ENCODE results near the gene TMEM109. TPM values are rescaled to one million over a fixed set of nuclear protein-coding genes. Genes with fewer than 3 reads are reported as not detected.

The TMEM109 gene
- total and polyA plus RNA-seq, 2 of the 13 experiments (the other 11 are each of a cell fraction or from before 2014, with no cell fraction given), result 7.7 to 18.0 TPM

DNA sequence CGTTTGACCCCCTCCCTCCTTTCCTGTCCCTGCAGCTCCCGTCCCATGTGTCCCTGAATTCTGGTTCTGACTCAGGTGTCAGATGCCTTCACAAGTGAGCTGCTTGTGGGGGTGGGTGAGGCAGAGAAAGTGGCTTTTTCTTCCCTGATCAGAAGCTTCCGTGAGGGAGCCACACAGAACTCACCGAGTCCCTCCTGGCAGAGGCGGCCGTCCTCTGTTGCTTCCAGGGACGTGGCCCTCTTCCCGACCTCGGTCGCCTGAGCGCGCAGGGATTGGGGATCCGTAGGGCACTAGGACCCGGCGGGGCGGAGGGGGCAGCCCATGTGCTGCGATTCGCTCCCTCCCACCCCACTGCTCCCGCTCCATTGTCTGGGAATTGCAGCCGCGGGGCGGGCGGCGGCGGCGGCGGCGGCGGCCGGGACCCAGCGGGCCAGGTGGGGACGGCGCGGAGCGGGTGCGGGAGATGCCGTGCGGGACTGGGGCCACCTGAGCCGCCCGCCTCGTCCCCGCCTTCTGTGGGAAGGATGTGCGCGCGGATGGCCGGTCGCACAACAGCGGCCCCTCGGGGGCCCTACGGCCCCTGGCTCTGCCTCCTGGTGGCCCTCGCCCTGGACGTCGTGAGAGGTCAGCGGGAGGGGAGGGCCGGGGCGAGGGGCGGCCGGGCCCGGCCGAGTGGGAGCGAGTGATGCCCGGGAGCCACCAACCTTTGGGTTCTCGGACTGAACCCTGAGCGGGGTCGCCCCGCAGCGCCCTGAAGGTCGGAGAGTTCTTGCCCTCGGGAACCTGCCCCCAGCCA is 10.3 kb downstream of the TMEM109 start, which contains the start of gene TMEM132A (continued):
- no peak for TF ChIP-seq FOXO4 (CRISPR knock-in tag; conservative IDR thresholded peaks at IDR 0.05)
- TF ChIP-seq MED13 (CRISPR knock-in tag; IDR thresholded peaks at IDR 0.05), result no peak
- no peak for TF ChIP-seq KLF15 (CRISPR knock-in tag; IDR thresholded peaks at IDR 0.05; ENCODE audit: borderline replicate concordance)
- TF ChIP-seq ZNF614 (CRISPR knock-in tag; IDR thresholded peaks at IDR 0.05; ENCODE audit: borderline replicate concordance), result peak; percentile 31; the same call in 1 of the 2 replicates
- no peak for TF ChIP-seq ZNF766 (CRISPR knock-in tag; IDR thresholded peaks at IDR 0.05; ENCODE audit: borderline replicate concordance)
- 0 out of 2 replicates have a peak, but pooled peaks have one; percentile 28 for TF ChIP-seq ZSCAN29 (CRISPR knock-in tag; conservative IDR thresholded peaks at IDR 0.05)
- no peak for TF ChIP-seq ZSCAN20 (CRISPR knock-in tag; IDR thresholded peaks at IDR 0.05; ENCODE audit: borderline replicate concordance)
- TF ChIP-seq SIX4 (CRISPR knock-in tag; IDR thresholded peaks at IDR 0.05), result no peak
- TF ChIP-seq ZNF563 (CRISPR knock-in tag; IDR thresholded peaks at IDR 0.05), result 0 out of 2 replicates have a peak, but pooled peaks have one; percentile 52
- 0 out of 2 replicates have a peak, but pooled peaks have one; percentile 39 for TF ChIP-seq TGIF2 (CRISPR knock-in tag; IDR thresholded peaks at IDR 0.05)
- TF ChIP-seq, protein P1, sequence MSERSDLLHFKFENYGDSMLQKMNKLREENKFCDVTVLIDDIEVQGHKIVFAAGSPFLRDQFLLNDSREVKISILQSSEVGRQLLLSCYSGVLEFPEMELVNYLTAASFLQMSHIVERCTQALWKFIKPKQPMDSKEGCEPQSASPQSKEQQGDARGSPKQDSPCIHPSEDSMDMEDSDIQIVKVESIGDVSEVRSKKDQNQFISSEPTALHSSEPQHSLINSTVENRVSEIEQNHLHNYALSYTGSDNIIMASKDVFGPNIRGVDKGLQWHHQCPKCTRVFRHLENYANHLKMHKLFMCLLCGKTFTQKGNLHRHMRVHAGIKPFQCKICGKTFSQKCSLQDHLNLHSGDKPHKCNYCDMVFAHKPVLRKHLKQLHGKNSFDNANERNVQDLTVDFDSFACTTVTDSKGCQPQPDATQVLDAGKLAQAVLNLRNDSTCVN (CRISPR knock-in tag; IDR thresholded peaks at IDR 0.05; ENCODE audit: borderline replicate concordance), result no peak
- TF ChIP-seq CENPT (CRISPR knock-in tag; IDR thresholded peaks at IDR 0.05; ENCODE audit: low read depth), result no peak
- no peak for TF ChIP-seq SNAPC2 (CRISPR knock-in tag; IDR thresholded peaks at IDR 0.05)
- TF ChIP-seq ZEB1 (IDR thresholded peaks at IDR 0.05; ENCODE audit: insufficient replicate concordance, low read depth), result no peak
- TF ChIP-seq XBP1 (CRISPR knock-in tag; IDR thresholded peaks at IDR 0.05), result no peak
- no peak for TF ChIP-seq ZFAT (CRISPR knock-in tag; conservative IDR thresholded peaks at IDR 0.05)
- 0 out of 2 replicates have a peak, but pooled peaks have one; percentile 38 for TF ChIP-seq ZNF414 (CRISPR knock-in tag; IDR thresholded peaks at IDR 0.05)
- no peak for TF ChIP-seq NR1H2 (CRISPR knock-in tag; IDR thresholded peaks at IDR 0.05; ENCODE audit: borderline replicate concordance, low read depth)
- no peak for TF ChIP-seq NFE2 (CRISPR knock-in tag; IDR thresholded peaks at IDR 0.05)
- peak; percentile 33 for TF ChIP-seq SP2 (CRISPR knock-in tag; IDR thresholded peaks at IDR 0.05)
- no peak for TF ChIP-seq ZNF33B (CRISPR knock-in tag; IDR thresholded peaks at IDR 0.05)
- no peak for TF ChIP-seq NCOR1 (IDR thresholded peaks at IDR 0.05; ENCODE audit: borderline replicate concordance, low read length)
- no peak for TF ChIP-seq MXI1 (IDR thresholded peaks at IDR 0.05; ENCODE audit: borderline replicate concordance, low read depth, low read length)
- peak; percentile 72 for TF ChIP-seq THRA (CRISPR knock-in tag; IDR thresholded peaks at IDR 0.05; ENCODE audit: borderline replicate concordance)
- TF ChIP-seq ZNF138 (CRISPR knock-in tag; IDR thresholded peaks at IDR 0.05; ENCODE audit: low read depth), result 0 out of 2 replicates have a peak, but pooled peaks have one; percentile 42
- TF ChIP-seq ZKSCAN1 (IDR thresholded peaks at IDR 0.05; ENCODE audit: low read length), result no peak
- 0 out of 2 replicates have a peak, but pooled peaks have one; percentile 18 for TF ChIP-seq ETV5 (CRISPR knock-in tag; IDR thresholded peaks at IDR 0.05; ENCODE audit: borderline replicate concordance)
